ENCODE data around the gene GLT6D1.

DNA sequence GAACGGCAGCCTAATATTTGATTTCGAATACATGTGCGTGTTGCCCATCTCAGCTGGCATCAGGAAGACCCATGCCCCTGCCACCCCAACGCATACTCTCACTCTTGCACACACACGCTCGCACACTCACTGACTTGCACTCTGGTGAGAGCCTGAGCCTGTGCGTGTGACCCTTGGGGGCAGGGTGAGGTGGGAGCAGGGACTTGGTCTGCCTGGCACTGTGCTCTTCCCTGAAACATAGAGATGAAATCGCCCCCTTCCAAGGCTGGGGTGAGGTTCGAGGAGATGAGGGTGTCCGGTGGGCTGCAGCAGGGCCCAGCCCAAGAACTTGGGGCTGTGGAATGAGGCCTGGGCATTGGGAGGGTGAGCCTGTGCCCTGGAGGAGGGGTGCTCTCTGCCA lies 24.9 kb upstream of the GLT6D1 start:
- no peak for TF ChIP-seq CTCF (IDR thresholded peaks at IDR 0.05)
- no peak for TF ChIP-seq POLR2A (IDR thresholded peaks at IDR 0.05)

Measured in testis (tissue), 2 donors.